DOHH2 (cell line): ENCODE measurements around the gene VIT.

Experiments used
- H3F3A ChIP-seq: fragments of 200-600 bp; sonication (generic), shearing (Covaris generic); 2 replicates; pipeline ENCODE4 v1.6.0; 2016; ENCODE audit warnings: antibody characterized with exemption, mild to moderate bottlenecking; ENCODE audit not compliant: control insufficient read depth, insufficient read depth
- H3K27ac ChIP-seq: fragments of 200-600 bp; sonication (generic); 2 replicates; pipeline ENCODE4 v1.5.1; 2014; ENCODE audit warnings: low read depth, mild to moderate bottlenecking, low read length, moderate library complexity
- H3K27me3 ChIP-seq: fragments of 200-600 bp; sonication (generic); 2 replicates; pipeline ENCODE4 v1.6.1; 2014; ENCODE audit warnings: mild to moderate bottlenecking, low read length, mixed read lengths; ENCODE audit not compliant: control insufficient read depth
- H3K36me3 ChIP-seq: fragments of 200-600 bp; sonication (generic); 2 replicates; pipeline ENCODE4 v1.6.1; 2014; ENCODE audit warnings: mild to moderate bottlenecking, low read length, moderate library complexity, mixed read lengths; ENCODE audit not compliant: control insufficient read depth
- H3K4me1 ChIP-seq: fragments of 200-600 bp; sonication (generic); 2 replicates; pipeline ENCODE4 v1.6.1; 2014; ENCODE audit warnings: mild to moderate bottlenecking, low read length, mixed read lengths; ENCODE audit not compliant: control insufficient read depth
- H3K4me2 ChIP-seq: fragments of 200-600 bp; sonication (generic); 2 replicates; pipeline ENCODE4 v1.6.0; 2014; ENCODE audit warnings: mild to moderate bottlenecking, low read length, moderate library complexity
- H3K4me3 ChIP-seq: fragments of 200-600 bp; sonication (generic); 2 replicates; pipeline ENCODE4 v1.5.1; 2014; ENCODE audit warnings: mild to moderate bottlenecking, low read length, mixed read lengths
- H3K79me2 ChIP-seq: fragments of 200-600 bp; sonication (generic); 2 replicates; pipeline ENCODE4 v1.6.1; 2014; ENCODE audit warnings: mild to moderate bottlenecking, low read length, mixed read lengths; ENCODE audit not compliant: control insufficient read depth
- H3K9me2 ChIP-seq: fragments of 200-600 bp; sonication (generic); replicated peaks from 2 replicates; pipeline ENCODE4 v1.6.1; 2014; ENCODE audit warnings: mild to moderate bottlenecking, low read length, mixed read lengths; ENCODE audit not compliant: control insufficient read depth
- H3K9me3 ChIP-seq: fragments of 200-600 bp; sonication (generic); 2 replicates; pipeline ENCODE4 v1.6.1; 2014; ENCODE audit warnings: antibody characterized with exemption, low read length, mixed read lengths; ENCODE audit not compliant: control insufficient read depth, insufficient read depth
- H4K20me1 ChIP-seq: fragments of 200-600 bp; sonication (generic); 2 replicates; pipeline ENCODE4 v1.6.0; 2014; ENCODE audit warnings: low read depth, mild to moderate bottlenecking, antibody characterized with exemption, low read length, moderate library complexity; ENCODE audit not compliant: control insufficient read depth, insufficient read depth
- CTCF ChIP-seq: fragments of 200-600 bp; sonication (generic); IDR thresholded peaks from one replicate; pipeline ENCODE4 v1.5.1; 2014; ENCODE audit warnings: antibody characterized with exemption, mild to moderate bottlenecking, low read depth, low read length; ENCODE audit not compliant: poor library complexity, severe bottlenecking
- EZH2phosphoT487 ChIP-seq: fragments of 200-600 bp; sonication (generic); IDR thresholded peaks from 2 replicates; pipeline ENCODE4 v1.6.1; 2017; ENCODE audit warnings: borderline replicate concordance, mild to moderate bottlenecking, antibody characterized with exemption, low read length, moderate library complexity, mixed read lengths

VIT gene

GRCh38 chr2:36733215-36733614, 36.7 kb downstream of the VIT start:
- Histone ChIP-seq H3K27me3 (no peaks in the 10 kb centered on the region), H3K4me3 (no peak overlapping the region), H3K27ac (no peak overlapping the region), H3F3A (no peaks in the 10 kb centered on the region), H3K4me2 (no peak overlapping the region), H3K4me1 (no peaks in the 10 kb centered on the region), H3K9me3 (no peaks in the 10 kb centered on the region), H4K20me1 (no peaks in the 10 kb centered on the region), H3K36me3 (no peaks in the 10 kb centered on the region), H3K79me2 (no peaks in the 10 kb centered on the region), H3K9me2 (no peaks in the 10 kb centered on the region)
- TF ChIP-seq CTCF: no peak
- TF ChIP-seq EZH2phosphoT487: no peak

- H3K4me3 ChIP-seq: no peak overlapping the region
- H3K9me2 ChIP-seq: no peaks in the 10 kb centered on the region
- no peaks in the 10 kb centered on the region for H4K20me1 ChIP-seq
- H3K36me3 ChIP-seq: no peaks in the 10 kb centered on the region
- no peaks in the 10 kb centered on the region for H3K9me3 ChIP-seq
- H3K27ac ChIP-seq: no peak overlapping the region
- H3F3A ChIP-seq: no peaks in the 10 kb centered on the region
- H3K79me2 ChIP-seq: no peaks in the 10 kb centered on the region
- 0 out of 2 replicates have a peak, but pooled peaks cover 2% of the 10 kb centered on the region for H3K27me3 ChIP-seq
- H3K4me2 ChIP-seq: no peak overlapping the region
- H3K4me1 ChIP-seq: no peaks in the 10 kb centered on the region
- TF ChIP-seq CTCF: no peak
- no peak for TF ChIP-seq EZH2phosphoT487
Measured at GRCh38 chr2:36734304-36734703, 37.8 kb downstream of the VIT start.

- Histone ChIP-seq H3K4me1 (no peaks in the 10 kb centered on the region), H4K20me1 (no peaks in the 10 kb centered on the region), H3K4me3 (no peak overlapping the region), H3K4me2 (no peak overlapping the region), H3K27me3 (peaks cover 18% of the 10 kb centered on the region), H3F3A (no peaks in the 10 kb centered on the region), H3K79me2 (no peaks in the 10 kb centered on the region), H3K27ac (no peak overlapping the region), H3K36me3 (no peaks in the 10 kb centered on the region), H3K9me2 (no peaks in the 10 kb centered on the region), H3K9me3 (no peaks in the 10 kb centered on the region)
- no peak for TF ChIP-seq EZH2phosphoT487
- TF ChIP-seq CTCF: no peak
Measured at GRCh38 chr2:36737131-36737750, 40.7 kb downstream of the VIT start.
